ENCODE measurements around the gene CDH13. TPM values are rescaled to one million over a fixed set of nuclear protein-coding genes. Genes with fewer than 3 reads are reported as not detected.

CDH13 gene
- total and polyA plus RNA-seq, 9 of the 15 experiments (the other 6 are each of a cell fraction or from before 2014, with no cell fraction given), result 0.03 TPM; not detected in 8

- TF ChIP-seq REST (IDR thresholded peaks at IDR 0.05; ENCODE audit: borderline replicate concordance), result peak; percentile 98
- peak; percentile 95 for TF ChIP-seq REST (CRISPR knock-in tag; IDR thresholded peaks at IDR 0.05; ENCODE audit: low read depth)
- TF ChIP-seq TEAD2 (tag; IDR thresholded peaks at IDR 0.05), result peak; percentile 79
- 0 out of 2 replicates have a peak, but pooled peaks have one; percentile 57 for TF ChIP-seq ZNF197 (CRISPR knock-in tag; IDR thresholded peaks at IDR 0.05; ENCODE audit: low read depth)
- TF ChIP-seq NCOR1 (IDR thresholded peaks at IDR 0.05), result no peak
- TF ChIP-seq EHMT2 (IDR thresholded peaks at IDR 0.05), result peak; percentile 99
- TF ChIP-seq RCOR1 (IDR thresholded peaks at IDR 0.05; ENCODE audit: borderline replicate concordance in 1 of 2, low read depth in 2 of 2, low read length in 2 of 2), result peak in 1 of 2 experiments; percentile 37; a peak in 1 of 4 replicates
- TF ChIP-seq PHF20 (IDR thresholded peaks at IDR 0.05; ENCODE audit: partially characterized antibody), result no peak
- peak; percentile 65; the same call in 1 of the 2 replicates for TF ChIP-seq ZNF644 (tag; IDR thresholded peaks at IDR 0.05; ENCODE audit: low read depth)
- TF ChIP-seq NR2C1 (IDR thresholded peaks at IDR 0.05), result no peak
- TF ChIP-seq NR2C1 (tag; IDR thresholded peaks at IDR 0.05), result 0 out of 2 replicates have a peak, but pooled peaks have one; percentile 30
- peak in 1 of 3 experiments; percentile 45; a peak in 1 of 6 replicates for TF ChIP-seq ZBTB11 (CRISPR knock-in tag; IDR thresholded peaks at IDR 0.05)
- peak; percentile 33; the same call in 1 of the 2 replicates for TF ChIP-seq BCL6 (CRISPR knock-in tag; IDR thresholded peaks at IDR 0.05)
- TF ChIP-seq ZNF584 (CRISPR knock-in tag; IDR thresholded peaks at IDR 0.05; ENCODE audit: low read depth), result 0 out of 2 replicates have a peak, but pooled peaks have one; percentile 32
- peak; percentile 93 for TF ChIP-seq MIER1 (IDR thresholded peaks at IDR 0.05; ENCODE audit: low read depth)
- no peak for TF ChIP-seq HBP1 (CRISPR knock-in tag; IDR thresholded peaks at IDR 0.05)
These were observed 935.1 kb downstream of the CDH13 start (continued) for GRCh38 chr16:83561876-83562275.

Data from K562 (cell line).